ENCODE data around the gene GPR137B.

DNA sequence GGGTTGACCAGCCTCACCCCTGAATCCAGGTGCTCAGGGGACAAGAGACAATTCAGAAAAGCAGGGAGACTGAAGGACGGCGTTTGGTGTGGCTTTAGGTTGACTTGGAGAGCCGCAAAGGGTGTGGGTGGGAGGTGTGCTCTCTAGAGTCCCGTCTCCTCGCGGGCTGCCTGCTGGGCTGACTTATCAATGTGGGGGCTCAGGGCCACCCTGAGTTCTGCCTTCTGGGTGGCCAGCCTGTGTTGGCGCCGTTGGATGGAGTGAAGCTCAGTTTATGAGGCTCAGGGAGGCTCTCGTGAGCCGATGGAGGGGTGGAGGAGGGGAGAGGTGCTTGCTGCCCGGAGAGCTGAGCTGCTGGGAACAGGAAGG is 13.0 kb downstream of the GPR137B start:
- TF ChIP-seq, protein P1, sequence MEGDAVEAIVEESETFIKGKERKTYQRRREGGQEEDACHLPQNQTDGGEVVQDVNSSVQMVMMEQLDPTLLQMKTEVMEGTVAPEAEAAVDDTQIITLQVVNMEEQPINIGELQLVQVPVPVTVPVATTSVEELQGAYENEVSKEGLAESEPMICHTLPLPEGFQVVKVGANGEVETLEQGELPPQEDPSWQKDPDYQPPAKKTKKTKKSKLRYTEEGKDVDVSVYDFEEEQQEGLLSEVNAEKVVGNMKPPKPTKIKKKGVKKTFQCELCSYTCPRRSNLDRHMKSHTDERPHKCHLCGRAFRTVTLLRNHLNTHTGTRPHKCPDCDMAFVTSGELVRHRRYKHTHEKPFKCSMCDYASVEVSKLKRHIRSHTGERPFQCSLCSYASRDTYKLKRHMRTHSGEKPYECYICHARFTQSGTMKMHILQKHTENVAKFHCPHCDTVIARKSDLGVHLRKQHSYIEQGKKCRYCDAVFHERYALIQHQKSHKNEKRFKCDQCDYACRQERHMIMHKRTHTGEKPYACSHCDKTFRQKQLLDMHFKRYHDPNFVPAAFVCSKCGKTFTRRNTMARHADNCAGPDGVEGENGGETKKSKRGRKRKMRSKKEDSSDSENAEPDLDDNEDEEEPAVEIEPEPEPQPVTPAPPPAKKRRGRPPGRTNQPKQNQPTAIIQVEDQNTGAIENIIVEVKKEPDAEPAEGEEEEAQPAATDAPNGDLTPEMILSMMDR (IDR thresholded peaks at IDR 0.05; ENCODE audit: low read depth, low read length, poor library complexity, severe bottlenecking), result no peak
- TF ChIP-seq EZH2phosphoT487 (IDR thresholded peaks at IDR 0.05; ENCODE audit: borderline replicate concordance, low read length), result no peak
